Measurements from ENCODE around the gene EMX2. TPM values are rescaled to one million over a fixed set of nuclear protein-coding genes. Genes with fewer than 3 reads are reported as not detected.

The EMX2 gene
- total and polyA plus RNA-seq, 2 experiments from 2014 or later: not detected

- Histone ChIP-seq H3K4me1 (ENCODE audit: insufficient read depth) (peaks cover 18% of the 10 kb centered on the region), H3K9me3 (ENCODE audit: low read depth) (no peaks in the 10 kb centered on the region), H3K27ac (no peak overlapping the region), H2AFZ (no peak overlapping the region), H3K4me3 (no peak overlapping the region), H3K4me2 (peak overlapping the region; percentile 65), H3K79me2 (no peaks in the 10 kb centered on the region), H3K36me3 (replicated peaks; ENCODE audit: insufficient read depth, low read depth) (no peaks in the 10 kb centered on the region), H3K27me3 (peaks cover 97% of the 10 kb centered on the region), H4K20me1 (ENCODE audit: insufficient read depth, poor library complexity, severe bottlenecking) (no peaks in the 10 kb centered on the region), H3K9me2 (replicated peaks; ENCODE audit: insufficient read depth) (no peaks in the 10 kb centered on the region)
- no peak for DNase-seq (ENCODE audit: low spot score)
- TF ChIP-seq EZH2 (IDR thresholded peaks at IDR 0.05; ENCODE audit: borderline replicate concordance) (peak; percentile 11), CTCF (IDR thresholded peaks at IDR 0.05; ENCODE audit: poor library complexity) (no peak), EZH2phosphoT487 (IDR thresholded peaks at IDR 0.05; ENCODE audit: low read depth, severe bottlenecking, unreplicated experiment) (no peak)
- WGBS (ENCODE audit: low lambda C conversion rate, missing lambda C conversion rate): 2% methylated on average over 36 of the region's 39 CpGs
Observed at GRCh38 chr10:117552156-117552631, 9.6 kb downstream of the EMX2 start.

- H4K20me1 ChIP-seq (ENCODE audit: insufficient read depth, poor library complexity, severe bottlenecking): no peaks in the 10 kb centered on the region
- H3K36me3 ChIP-seq (replicated peaks; ENCODE audit: insufficient read depth, low read depth): no peaks in the 10 kb centered on the region
- peaks cover 18% of the 10 kb centered on the region for H3K4me1 ChIP-seq (ENCODE audit: insufficient read depth)
- WGBS (ENCODE audit: low lambda C conversion rate, missing lambda C conversion rate): 18% methylated on average over 13 of the region's 13 CpGs
- peak overlapping the region; percentile 65 for H3K4me2 ChIP-seq
- TF ChIP-seq EZH2 (IDR thresholded peaks at IDR 0.05; ENCODE audit: borderline replicate concordance) (peak; percentile 3), EZH2phosphoT487 (IDR thresholded peaks at IDR 0.05; ENCODE audit: low read depth, severe bottlenecking, unreplicated experiment) (no peak), CTCF (IDR thresholded peaks at IDR 0.05; ENCODE audit: poor library complexity) (no peak)
- no peak overlapping the region for H3K27ac ChIP-seq
- no peaks in the 10 kb centered on the region for H3K79me2 ChIP-seq
- H3K27me3 ChIP-seq: peaks cover 91% of the 10 kb centered on the region
- H3K4me3 ChIP-seq: no peak overlapping the region
- DNase-seq (ENCODE audit: low spot score): no peak
- H3K9me2 ChIP-seq (replicated peaks; ENCODE audit: insufficient read depth): no peaks in the 10 kb centered on the region
- no peak overlapping the region for H2AFZ ChIP-seq
- H3K9me3 ChIP-seq (ENCODE audit: low read depth): no peaks in the 10 kb centered on the region
Observed at GRCh38 chr10:117552701-117553141, 10.2 kb downstream of the EMX2 start.

- no peak for DNase-seq (ENCODE audit: low spot score)
- peaks cover 86% of the 10 kb centered on the region for H3K27me3 ChIP-seq
- 4% methylated on average over 56 of the region's 65 CpGs for WGBS (ENCODE audit: low lambda C conversion rate, missing lambda C conversion rate)
- no peaks in the 10 kb centered on the region for H3K9me3 ChIP-seq (ENCODE audit: low read depth)
- TF ChIP-seq EZH2phosphoT487 (IDR thresholded peaks at IDR 0.05; ENCODE audit: low read depth, severe bottlenecking, unreplicated experiment): peak; percentile 56
- peak; percentile 61 for TF ChIP-seq EZH2 (IDR thresholded peaks at IDR 0.05; ENCODE audit: borderline replicate concordance)
- peak; percentile 11 for TF ChIP-seq CTCF (IDR thresholded peaks at IDR 0.05; ENCODE audit: poor library complexity)
- H3K79me2 ChIP-seq: no peaks in the 10 kb centered on the region
- no peak overlapping the region for H3K27ac ChIP-seq
- peaks cover 18% of the 10 kb centered on the region for H3K4me1 ChIP-seq (ENCODE audit: insufficient read depth)
- H3K9me2 ChIP-seq (replicated peaks; ENCODE audit: insufficient read depth): no peaks in the 10 kb centered on the region
- peak overlapping the region; percentile 63 for H3K4me2 ChIP-seq
- no peak overlapping the region for H3K4me3 ChIP-seq
- H4K20me1 ChIP-seq (ENCODE audit: insufficient read depth, poor library complexity, severe bottlenecking): no peaks in the 10 kb centered on the region
- H3K36me3 ChIP-seq (replicated peaks; ENCODE audit: insufficient read depth, low read depth): no peaks in the 10 kb centered on the region
- no peak overlapping the region for H2AFZ ChIP-seq
Observed at GRCh38 chr10:117553142-117553814, 10.7 kb downstream of the EMX2 start.

Measured in hepatocyte (in vitro differentiated cells).